PFSK-1 (cell line): Measurements from ENCODE around the gene S100A12.

Source experiments
- FOXP2 ChIP-seq: optimal IDR thresholded peaks from 2 replicates; pipeline ENCODE3; 2011; ENCODE audit warnings: borderline replicate concordance, control low read depth, inconsistent platforms; ENCODE audit not compliant: insufficient read depth; ENCODE audit errors: extremely low read length, extremely low read depth
- POLR2AphosphoS5 ChIP-seq: IDR thresholded peaks from 2 replicates; pipeline ENCODE4 v1.6.1; 2012; ENCODE audit warnings: low read depth, mild to moderate bottlenecking, control low read depth, low read length, moderate library complexity
- REST ChIP-seq, 2 experiments: IDR thresholded peaks; 2 replicates each; pipeline versions ENCODE4 v1.6.1 to v1.8.0; 2011 to 2012; ENCODE audit warnings: low read depth in 2 of 2, low read length in 2 of 2, control low read depth in 1 of 2, inconsistent platforms in 1 of 2, mild to moderate bottlenecking in 1 of 2, moderate library complexity in 1 of 2; ENCODE audit not compliant: insufficient read depth in 1 of 2
- SIN3A ChIP-seq: IDR thresholded peaks from 2 replicates; pipeline ENCODE4 v1.6.1; 2012; ENCODE audit warnings: mild to moderate bottlenecking, low read length, moderate library complexity, borderline replicate concordance; ENCODE audit not compliant: insufficient read depth
- TAF1 ChIP-seq: IDR thresholded peaks from 2 replicates; pipeline ENCODE4 v1.6.1; 2012; ENCODE audit warnings: low read length, control low read depth, borderline replicate concordance; ENCODE audit not compliant: insufficient read depth

The S100A12 gene

GRCh38 chr1:153372571-153372970, 2.9 kb downstream of the S100A12 start:
- no peak for TF ChIP-seq POLR2AphosphoS5
- TF ChIP-seq TAF1: no peak
- no peak for TF ChIP-seq FOXP2
- TF ChIP-seq SIN3A: no peak
- no peak for TF ChIP-seq REST (IDR thresholded peaks at IDR 0.05; ENCODE audit: insufficient read depth in 1 of 2, low read depth in 2 of 2, low read length in 2 of 2)

GRCh38 chr1:153371231-153371630, 4.2 kb downstream of the S100A12 start:
- TF ChIP-seq REST (IDR thresholded peaks at IDR 0.05; ENCODE audit: insufficient read depth in 1 of 2, low read depth in 2 of 2, low read length in 2 of 2): no peak
- TF ChIP-seq POLR2AphosphoS5: no peak

- TF ChIP-seq REST (IDR thresholded peaks at IDR 0.05; ENCODE audit: insufficient read depth in 1 of 2, low read depth in 2 of 2, low read length in 2 of 2) (no peak), FOXP2 (no peak), SIN3A (no peak), TAF1 (no peak)
Measured at GRCh38 chr1:153370146-153370545, 5.3 kb downstream of the S100A12 start.

GRCh38 chr1:153368495-153368894, 6.9 kb downstream of the S100A12 start:
- TF ChIP-seq TAF1 (no peak), FOXP2 (no peak), SIN3A (no peak), POLR2AphosphoS5 (no peak), REST (IDR thresholded peaks at IDR 0.05; ENCODE audit: insufficient read depth in 1 of 2, low read depth in 2 of 2, low read length in 2 of 2) (no peak)

GRCh38 chr1:153367090-153367489, 8.3 kb downstream of the S100A12 start:
- TF ChIP-seq TAF1 (no peak), FOXP2 (no peak), REST (IDR thresholded peaks at IDR 0.05; ENCODE audit: insufficient read depth in 1 of 2, low read depth in 2 of 2, low read length in 2 of 2) (no peak), SIN3A (no peak), POLR2AphosphoS5 (no peak)
